22Rv1 (cell line): ENCODE data around the gene HNRNPH2.

Source experiments
- ZFX ChIP-seq: fragments of 450-650 bp; IDR thresholded peaks from 2 replicates; pipeline ENCODE4 v1.6.1; 2017; ENCODE audit warnings: antibody characterized with exemption, borderline replicate concordance
- TF ChIP-seq, protein P1 (sequence below): fragments of 450-650 bp; IDR thresholded peaks from 2 replicates; pipeline ENCODE4 v1.5.1; 2017; ENCODE audit warnings: mild to moderate bottlenecking

DNA sequence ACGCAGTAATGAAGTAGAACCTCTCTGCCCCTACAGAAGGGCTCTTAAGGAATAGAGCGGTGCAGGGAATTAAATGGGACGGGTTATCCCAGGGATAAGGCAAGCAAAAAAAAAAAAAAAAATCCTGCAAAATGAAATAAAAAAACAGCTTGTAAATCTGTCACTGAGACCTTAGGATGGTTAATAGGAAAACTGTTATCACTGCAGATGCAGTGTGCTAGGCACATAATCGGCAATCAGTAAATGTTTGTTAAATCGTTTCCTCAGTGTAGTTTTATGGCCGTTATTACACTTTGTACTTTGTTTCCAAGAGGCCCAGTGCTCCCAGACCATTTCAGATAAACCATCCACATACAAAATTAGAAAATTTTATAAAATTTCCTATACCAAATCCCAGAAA is 1.0 kb downstream of the HNRNPH2 start:
- TF ChIP-seq, protein P1, sequence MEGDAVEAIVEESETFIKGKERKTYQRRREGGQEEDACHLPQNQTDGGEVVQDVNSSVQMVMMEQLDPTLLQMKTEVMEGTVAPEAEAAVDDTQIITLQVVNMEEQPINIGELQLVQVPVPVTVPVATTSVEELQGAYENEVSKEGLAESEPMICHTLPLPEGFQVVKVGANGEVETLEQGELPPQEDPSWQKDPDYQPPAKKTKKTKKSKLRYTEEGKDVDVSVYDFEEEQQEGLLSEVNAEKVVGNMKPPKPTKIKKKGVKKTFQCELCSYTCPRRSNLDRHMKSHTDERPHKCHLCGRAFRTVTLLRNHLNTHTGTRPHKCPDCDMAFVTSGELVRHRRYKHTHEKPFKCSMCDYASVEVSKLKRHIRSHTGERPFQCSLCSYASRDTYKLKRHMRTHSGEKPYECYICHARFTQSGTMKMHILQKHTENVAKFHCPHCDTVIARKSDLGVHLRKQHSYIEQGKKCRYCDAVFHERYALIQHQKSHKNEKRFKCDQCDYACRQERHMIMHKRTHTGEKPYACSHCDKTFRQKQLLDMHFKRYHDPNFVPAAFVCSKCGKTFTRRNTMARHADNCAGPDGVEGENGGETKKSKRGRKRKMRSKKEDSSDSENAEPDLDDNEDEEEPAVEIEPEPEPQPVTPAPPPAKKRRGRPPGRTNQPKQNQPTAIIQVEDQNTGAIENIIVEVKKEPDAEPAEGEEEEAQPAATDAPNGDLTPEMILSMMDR, result no peak
- no peak for TF ChIP-seq ZFX
